Duodenal mucosa (tissue), 2 donors: ENCODE results near the gene SLC9A9.

Source experiments
- H3K27ac ChIP-seq: one replicate; pipeline ENCODE4 v1.7.0; 2013; ENCODE audit warnings: low read depth, low read length
- H3K27me3 ChIP-seq, 2 donors: one replicate each; pipeline ENCODE4 v1.7.0; 2013; ENCODE audit warnings: low read length in 2 of 2, control low read depth in 1 of 2; ENCODE audit not compliant: insufficient read depth in 2 of 2, control insufficient read depth in 1 of 2
- H3K36me3 ChIP-seq, 2 donors: one replicate each; pipeline ENCODE4 v1.7.0; 2013; ENCODE audit warnings: low read length in 2 of 2, control low read depth in 1 of 2; ENCODE audit not compliant: insufficient read depth in 2 of 2, control insufficient read depth in 1 of 2
- H3K4me1 ChIP-seq, 2 donors: one replicate each; pipeline ENCODE4 v1.7.0; 2013; ENCODE audit warnings: low read length in 2 of 2, control low read depth in 1 of 2; ENCODE audit not compliant: insufficient read depth in 2 of 2, control insufficient read depth in 1 of 2
- H3K4me3 ChIP-seq, 2 donors: one replicate each; pipeline ENCODE4 v1.7.0; 2013; ENCODE audit warnings: low read length in 2 of 2, low read depth in 1 of 2
- H3K9ac ChIP-seq, 2 donors: one replicate each; pipeline ENCODE4 v1.7.0; 2013; ENCODE audit warnings: low read length in 2 of 2, low read depth in 1 of 2
- H3K9me3 ChIP-seq, 2 donors: one replicate each; pipeline ENCODE4 v1.7.0; 2013; ENCODE audit warnings: low read length in 2 of 2, control low read depth in 1 of 2; ENCODE audit not compliant: control insufficient read depth in 1 of 2

SLC9A9 gene

GRCh38 chr3:143658116-143658515 is 190.2 kb downstream of the SLC9A9 start:
- Histone ChIP-seq H3K27me3 (no peaks in the 10 kb centered on the region), H3K27ac (no peak overlapping the region), H3K9ac (no peak overlapping the region), H3K4me1 (no peaks in the 10 kb centered on the region), H3K4me3 (no peak overlapping the region), H3K36me3 (no peaks in the 10 kb centered on the region), H3K9me3 (no peaks in the 10 kb centered on the region)

GRCh38 chr3:143657391-143657790 is 190.9 kb downstream of the SLC9A9 start:
- no peak overlapping the region for H3K9ac ChIP-seq
- no peaks in the 10 kb centered on the region for H3K4me1 ChIP-seq
- no peak overlapping the region for H3K27ac ChIP-seq
- no peaks in the 10 kb centered on the region for H3K36me3 ChIP-seq
- H3K27me3 ChIP-seq: no peaks in the 10 kb centered on the region
- H3K9me3 ChIP-seq: no peaks in the 10 kb centered on the region
- no peak overlapping the region for H3K4me3 ChIP-seq

GRCh38 chr3:143654906-143655305 is 193.4 kb downstream of the SLC9A9 start:
- Histone ChIP-seq H3K4me1 (no peaks in the 10 kb centered on the region), H3K36me3 (no peaks in the 10 kb centered on the region), H3K9me3 (no peaks in the 10 kb centered on the region), H3K27ac (no peak overlapping the region), H3K4me3 (no peak overlapping the region), H3K27me3 (no peaks in the 10 kb centered on the region), H3K9ac (no peak overlapping the region)

GRCh38 chr3:143653935-143654334 is 194.3 kb downstream of the SLC9A9 start:
- no peak overlapping the region for H3K27ac ChIP-seq
- H3K9me3 ChIP-seq: no peaks in the 10 kb centered on the region
- no peak overlapping the region for H3K4me3 ChIP-seq
- no peaks in the 10 kb centered on the region for H3K36me3 ChIP-seq
- H3K4me1 ChIP-seq: no peaks in the 10 kb centered on the region
- no peak overlapping the region for H3K9ac ChIP-seq
- H3K27me3 ChIP-seq: no peaks in the 10 kb centered on the region

- H3K9me3 ChIP-seq: no peaks in the 10 kb centered on the region
- no peaks in the 10 kb centered on the region for H3K36me3 ChIP-seq
- H3K4me1 ChIP-seq: no peaks in the 10 kb centered on the region
- H3K4me3 ChIP-seq: no peak overlapping the region
- H3K27me3 ChIP-seq: no peaks in the 10 kb centered on the region
- H3K9ac ChIP-seq: no peak overlapping the region
- no peak overlapping the region for H3K27ac ChIP-seq
Measured at GRCh38 chr3:143653493-143653892, 194.8 kb downstream of the SLC9A9 start.

GRCh38 chr3:143652118-143652517 is 196.2 kb downstream of the SLC9A9 start:
- Histone ChIP-seq H3K27ac (no peak overlapping the region), H3K36me3 (no peaks in the 10 kb centered on the region), H3K27me3 (no peaks in the 10 kb centered on the region), H3K4me3 (no peak overlapping the region), H3K9me3 (no peaks in the 10 kb centered on the region), H3K9ac (no peak overlapping the region), H3K4me1 (no peaks in the 10 kb centered on the region)

- Histone ChIP-seq H3K27ac (no peak overlapping the region), H3K4me1 (no peaks in the 10 kb centered on the region), H3K4me3 (no peak overlapping the region), H3K9ac (no peak overlapping the region), H3K9me3 (no peaks in the 10 kb centered on the region), H3K36me3 (no peaks in the 10 kb centered on the region), H3K27me3 (no peaks in the 10 kb centered on the region)
Measured at GRCh38 chr3:143650827-143651226, 197.4 kb downstream of the SLC9A9 start.

GRCh38 chr3:143650120-143650519 is 198.1 kb downstream of the SLC9A9 start:
- Histone ChIP-seq H3K9me3 (no peaks in the 10 kb centered on the region), H3K4me1 (no peaks in the 10 kb centered on the region), H3K27me3 (no peaks in the 10 kb centered on the region), H3K4me3 (no peak overlapping the region), H3K9ac (no peak overlapping the region), H3K36me3 (no peaks in the 10 kb centered on the region), H3K27ac (no peak overlapping the region)

GRCh38 chr3:143648708-143649107 is 199.6 kb downstream of the SLC9A9 start:
- H3K27ac ChIP-seq: no peak overlapping the region
- H3K9ac ChIP-seq: no peak overlapping the region
- peaks cover 0 to 7% of the 10 kb centered on the region in 2 donors for H3K4me1 ChIP-seq

GRCh38 chr3:143648218-143648617 is 200.1 kb downstream of the SLC9A9 start:
- Histone ChIP-seq H3K4me1 (peaks cover 0 to 9% of the 10 kb centered on the region in 2 donors), H3K36me3 (no peaks in the 10 kb centered on the region), H3K9ac (no peak overlapping the region), H3K27me3 (no peaks in the 10 kb centered on the region), H3K4me3 (no peak overlapping the region), H3K9me3 (no peaks in the 10 kb centered on the region), H3K27ac (no peak overlapping the region)

More at GRCh38 chr3:143648708-143649107, 199.6 kb downstream of the SLC9A9 start:
- Histone ChIP-seq H3K27me3 (no peaks in the 10 kb centered on the region), H3K9me3 (no peaks in the 10 kb centered on the region), H3K36me3 (no peaks in the 10 kb centered on the region), H3K4me3 (no peak overlapping the region)
